Upper lobe of left lung (tissue), 6 donors: Measurements from ENCODE around the gene KDM8. TPM values are rescaled to one million over a fixed set of nuclear protein-coding genes. Genes with fewer than 3 reads are reported as not detected.

Experiments used
- ATAC-seq, 2 donors: fragments of 200-7000 bp; cut with Tn5 transposase; one replicate each; pipeline ENCODE4 v1.9.1; 2022; ENCODE audit warnings: mild to moderate bottlenecking in 2 of 2, moderate library complexity in 2 of 2; ENCODE audit not compliant: low FRiP score in 2 of 2
- DNase-seq, 2 donors: peaks; one replicate each; pipeline ENCODE4 v3.0.0-alpha.2; 2019 to 2020
- H3K27ac ChIP-seq, 4 donors: fragments of 200-600 bp; sonication (generic); one replicate each; pipeline ENCODE4 v1.5.1; 2016 to 2019
- H3K27me3 ChIP-seq, 4 donors: fragments of 200-600 bp; sonication (generic); one replicate each; pipeline ENCODE4 v1.5.1; 2017 to 2019
- H3K36me3 ChIP-seq, 4 donors: fragments of 200-600 bp; sonication (generic); one replicate each; pipeline ENCODE4 v1.5.1; 2016 to 2019
- H3K4me1 ChIP-seq, 4 donors: fragments of 200-600 bp; sonication (generic); one replicate each; pipeline ENCODE4 v1.5.1; 2018 to 2019
- H3K4me3 ChIP-seq, 4 donors: fragments of 200-600 bp; sonication (generic); one replicate each; pipeline ENCODE4 v1.5.1; 2017 to 2019; ENCODE audit warnings: mild to moderate bottlenecking in 2 of 4, moderate library complexity in 1 of 4
- H3K9me3 ChIP-seq, 4 donors: fragments of 200-600 bp; sonication (generic); one replicate each; pipeline ENCODE4 v1.5.1; 2018 to 2019
- EP300 ChIP-seq, 4 donors: sonication (generic); formaldehyde crosslinking; IDR thresholded peaks; one replicate each; pipeline ENCODE4 v1.5.1; 2017; ENCODE audit warnings: antibody characterized with exemption in 4 of 4, control low read depth in 2 of 4
- POLR2A ChIP-seq, 4 donors: fragments of 450-650 bp; IDR thresholded peaks; one replicate each; pipeline ENCODE4 v1.5.1; 2016 to 2017; ENCODE audit warnings: antibody characterized with exemption in 4 of 4, mild to moderate bottlenecking in 2 of 4
- POLR2AphosphoS5 ChIP-seq, 2 donors: sonication (generic); formaldehyde crosslinking; IDR thresholded peaks; one replicate each; pipeline ENCODE4 v1.5.1; 2017; ENCODE audit warnings: antibody characterized with exemption in 2 of 2
- WGBS, 2 donors: methylation state at CpG; one replicate each; pipeline ENCODE4 v1.1.5; 2017 to 2018; 5-methylcytosine and 5-hydroxymethylcytosine counted together
- total RNA-seq, 6 donors: library from RNA; depleted of rRNA in 4 of 6; stranded (reverse); fragments of >200 nt in 4 of 6; gene quantifications; one replicate each; pipeline versions ENCODE4 v1.1.0 to v1.2.1, GENCODE V29; 2016 to 2021
- TF ChIP-seq, protein P1 (sequence below), 6 experiments: fragments of 450-650 bp in 4 of 6; fragments of 200-600 bp in 2 of 6; sonication (generic) in 2 of 6; IDR thresholded peaks; one replicate each; pipeline ENCODE4 v1.5.1; 2016 to 2019; ENCODE audit warnings: antibody characterized with exemption in 6 of 6
- donor health status: DM: no; HTN: no; CAD: no; lungs with moderate emphysema.
- donor health status: DM: no; HTN: yes; CAD: no; lungs with severe emphysema.

The KDM8 gene
- total RNA-seq, 6 donors from 2014 or later = 5.1 to 50.3 (median 6.2) TPM

- no peak for DNase-seq
- Histone ChIP-seq H3K27me3 (no peaks in the 10 kb centered on the region), H3K27ac (peak overlapping the region in 3 of 4 donors; percentile 38 to 72 (median 55)), H3K9me3 (no peaks in the 10 kb centered on the region), H3K4me1 (peaks cover 3 to 21% (median 6%) of the 10 kb centered on the region in 4 donors), H3K4me3 (no peak overlapping the region), H3K36me3 (peaks cover 0 to 60% (median 21%) of the 10 kb centered on the region in 4 donors)
- 83 to 91% methylated on average over 4 to 8 of the region's 8 CpGs for WGBS, 2 donors
- ATAC-seq = no peak
- TF ChIP-seq EP300 (IDR thresholded peaks at IDR 0.05) (no peak), POLR2AphosphoS5 (IDR thresholded peaks at IDR 0.05) (no peak), POLR2A (IDR thresholded peaks at IDR 0.05) (no peak)
- TF ChIP-seq, protein P1, sequence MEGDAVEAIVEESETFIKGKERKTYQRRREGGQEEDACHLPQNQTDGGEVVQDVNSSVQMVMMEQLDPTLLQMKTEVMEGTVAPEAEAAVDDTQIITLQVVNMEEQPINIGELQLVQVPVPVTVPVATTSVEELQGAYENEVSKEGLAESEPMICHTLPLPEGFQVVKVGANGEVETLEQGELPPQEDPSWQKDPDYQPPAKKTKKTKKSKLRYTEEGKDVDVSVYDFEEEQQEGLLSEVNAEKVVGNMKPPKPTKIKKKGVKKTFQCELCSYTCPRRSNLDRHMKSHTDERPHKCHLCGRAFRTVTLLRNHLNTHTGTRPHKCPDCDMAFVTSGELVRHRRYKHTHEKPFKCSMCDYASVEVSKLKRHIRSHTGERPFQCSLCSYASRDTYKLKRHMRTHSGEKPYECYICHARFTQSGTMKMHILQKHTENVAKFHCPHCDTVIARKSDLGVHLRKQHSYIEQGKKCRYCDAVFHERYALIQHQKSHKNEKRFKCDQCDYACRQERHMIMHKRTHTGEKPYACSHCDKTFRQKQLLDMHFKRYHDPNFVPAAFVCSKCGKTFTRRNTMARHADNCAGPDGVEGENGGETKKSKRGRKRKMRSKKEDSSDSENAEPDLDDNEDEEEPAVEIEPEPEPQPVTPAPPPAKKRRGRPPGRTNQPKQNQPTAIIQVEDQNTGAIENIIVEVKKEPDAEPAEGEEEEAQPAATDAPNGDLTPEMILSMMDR (IDR thresholded peaks at IDR 0.05) = no peak
Observed at GRCh38 chr16:27221576-27222248, 18.4 kb downstream of the KDM8 start.

DNA sequence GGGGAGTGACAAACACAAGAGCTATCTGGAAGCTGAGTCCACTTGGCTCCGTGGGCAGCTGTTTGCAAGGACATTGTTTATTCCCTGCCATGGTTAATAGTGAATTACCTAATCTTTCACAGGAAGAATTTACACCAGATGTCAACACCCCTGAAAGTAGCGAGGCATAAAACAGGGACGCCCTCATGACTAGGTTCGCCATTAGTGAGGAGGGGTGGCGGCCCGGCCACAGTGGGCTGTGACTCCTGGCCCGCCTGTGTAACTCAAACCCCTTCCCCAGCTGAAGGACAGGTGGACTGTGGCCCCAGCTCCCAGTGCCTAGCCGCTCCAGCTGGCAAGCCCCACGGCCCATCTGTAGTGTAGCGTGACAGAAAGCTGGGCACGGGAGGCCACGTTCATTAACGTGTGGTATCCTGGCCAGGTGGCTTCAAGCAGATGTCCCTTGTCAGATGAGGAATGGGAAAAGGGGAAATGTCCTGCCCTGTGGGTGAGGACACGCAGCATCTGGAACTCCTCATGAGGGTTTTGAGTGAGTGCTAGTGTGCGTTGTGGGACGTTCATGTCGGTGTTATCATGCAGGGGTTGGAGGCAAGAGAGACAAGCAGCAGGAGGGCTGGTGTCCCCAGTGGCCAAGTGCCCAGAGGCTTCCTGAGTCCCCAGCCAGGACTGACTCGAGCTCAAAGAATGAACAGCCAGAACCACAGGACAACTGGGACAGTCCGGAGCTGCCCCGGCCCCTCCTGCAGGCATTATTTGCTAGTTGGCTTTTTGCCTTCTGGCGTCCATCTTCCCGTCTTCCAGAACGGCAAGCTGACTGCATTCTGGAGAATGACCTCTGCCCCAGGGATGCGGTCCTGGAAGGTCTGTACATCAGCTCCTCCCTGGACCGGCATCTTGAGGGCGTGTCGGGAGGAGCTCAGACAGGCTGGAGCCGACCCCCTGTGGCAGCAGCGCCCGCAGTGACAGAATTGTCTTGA lies 19.2 kb downstream of the KDM8 start:
- Histone ChIP-seq H3K27me3 (no peaks in the 10 kb centered on the region), H3K9me3 (no peaks in the 10 kb centered on the region), H3K36me3 (peaks cover 0 to 56% (median 19%) of the 10 kb centered on the region in 4 donors), H3K4me1 (peaks cover 4 to 29% (median 13%) of the 10 kb centered on the region in 4 donors), H3K4me3 (no peak overlapping the region), H3K27ac (peak overlapping the region; percentile 25 to 72 (median 56))
- no peak for DNase-seq
- TF ChIP-seq POLR2A (IDR thresholded peaks at IDR 0.05) (no peak), POLR2AphosphoS5 (IDR thresholded peaks at IDR 0.05) (peak; percentile 57 to 81), EP300 (IDR thresholded peaks at IDR 0.05) (peak in 1 of 4 donors; percentile 28)
- TF ChIP-seq, protein P1 (IDR thresholded peaks at IDR 0.05) = peak in 1 of 6 experiments; percentile 7
- ATAC-seq = peak; percentile 12 to 58
- 63 to 67% methylated on average over 11 to 30 of the region's 30 CpGs for WGBS, 2 donors

DNA sequence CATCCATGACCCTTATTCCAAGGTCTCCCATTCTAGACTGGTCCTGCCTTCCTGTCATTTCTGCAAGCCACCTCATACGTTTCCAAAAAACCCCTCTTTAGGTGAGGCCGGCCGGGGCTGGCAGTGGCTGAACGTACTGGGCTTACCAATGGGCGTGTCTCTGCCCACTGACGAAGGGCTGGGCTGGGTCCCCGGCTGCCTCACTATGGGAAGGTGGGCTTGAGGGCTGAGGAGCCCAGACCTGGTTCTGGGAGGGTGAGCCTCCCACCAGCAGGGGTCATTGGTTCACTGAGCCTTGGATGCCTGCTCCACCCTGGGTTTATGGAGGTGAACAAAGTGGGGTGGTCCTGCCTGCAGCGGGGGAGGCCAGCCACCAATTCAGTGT lies 19.9 kb downstream of the KDM8 start:
- Histone ChIP-seq H3K27ac (peak overlapping the region; percentile 25 to 56 (median 45)), H3K4me3 (no peak overlapping the region), H3K9me3 (no peaks in the 10 kb centered on the region), H3K27me3 (no peaks in the 10 kb centered on the region), H3K4me1 (peaks cover 4 to 34% (median 13%) of the 10 kb centered on the region in 4 donors), H3K36me3 (peaks cover 0 to 52% (median 19%) of the 10 kb centered on the region in 4 donors)
- WGBS, 2 donors = 72 to 89% methylated on average over 7 to 8 of the region's 8 CpGs
- DNase-seq (no peak), ATAC-seq (peak in 1 of 2 donors; percentile 2)
- TF ChIP-seq POLR2AphosphoS5 (IDR thresholded peaks at IDR 0.05) = no peak
- TF ChIP-seq POLR2A (IDR thresholded peaks at IDR 0.05) = no peak
- TF ChIP-seq, protein P1 (IDR thresholded peaks at IDR 0.05) = no peak
- no peak for TF ChIP-seq EP300 (IDR thresholded peaks at IDR 0.05)

DNA sequence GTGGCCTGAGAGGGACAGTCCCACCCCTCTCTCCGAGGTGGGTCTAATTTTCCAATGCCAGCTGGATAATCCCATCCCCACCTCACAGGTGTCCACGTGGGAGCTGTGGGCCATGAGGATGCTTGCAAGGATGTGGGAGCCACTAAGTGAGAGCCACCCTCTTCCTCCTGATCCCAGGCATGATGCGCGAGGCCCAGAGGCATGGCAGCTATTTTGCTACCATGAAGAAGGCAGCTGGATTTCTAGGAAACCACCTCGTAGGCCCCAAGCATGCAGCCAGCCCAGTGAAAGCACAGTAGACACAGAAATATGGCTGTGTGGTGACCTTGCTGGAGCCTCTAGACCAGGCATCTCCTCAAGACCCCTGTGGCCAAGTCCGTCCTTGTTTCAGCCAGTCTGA lies 20.4 kb downstream of the KDM8 start:
- no peaks in the 10 kb centered on the region for H3K27me3 ChIP-seq
- H3K4me3 ChIP-seq = no peak overlapping the region
- no peak for TF ChIP-seq POLR2A (IDR thresholded peaks at IDR 0.05)
- TF ChIP-seq EP300 (IDR thresholded peaks at IDR 0.05) = no peak
- TF ChIP-seq, protein P1 (IDR thresholded peaks at IDR 0.05) = no peak
- no peak for TF ChIP-seq POLR2AphosphoS5 (IDR thresholded peaks at IDR 0.05)
- no peak for DNase-seq
- peak overlapping the region in 2 of 4 donors; percentile 25 to 56 for H3K27ac ChIP-seq
- peaks cover 4 to 34% (median 13%) of the 10 kb centered on the region in 4 donors for H3K4me1 ChIP-seq
- no peaks in the 10 kb centered on the region for H3K9me3 ChIP-seq
- no peak for ATAC-seq
- 91 to 100% methylated on average over 1 to 6 of the region's 6 CpGs for WGBS, 2 donors
- H3K36me3 ChIP-seq = peaks cover 0 to 49% (median 19%) of the 10 kb centered on the region in 4 donors
